Panc1 (cell line): ENCODE results near the gene WDFY3. TPM values are rescaled to one million over a fixed set of nuclear protein-coding genes. Genes with fewer than 3 reads are reported as not detected.

Experiments
- ATAC-seq: fragments of 200-7000 bp; cut with Tn5 transposase; 2 replicates; pipeline ENCODE4 v1.9.1; 2020; ENCODE audit warnings: mild to moderate bottlenecking, moderate library complexity
- BruUV-seq: library from RNA; stranded (reverse); fragments of 400-500 nt; replicated peaks from 2 replicates; lab custom pipeline; 2021; lab: Mats Ljungman, UMichigan
- CTCF ChIA-PET: fragments of 300-600 bp; sonication (Branson Sonifier 250); formaldehyde crosslinking; loops from one replicate; lab custom pipeline; 2022; ENCODE audit warnings: antibody characterized with exemption; lab: Charles Lee
- POLR2A ChIA-PET: fragments of 300-600 bp; sonication (Branson Sonifier 250); formaldehyde crosslinking; loops from one replicate; lab custom pipeline; 2022; ENCODE audit warnings: antibody characterized with exemption; lab: Charles Lee
- DNase-seq: peaks from one replicate; pipeline ENCODE4 v3.0.0-alpha.2; 2010; ENCODE audit warnings: low read depth, low spot score
- H3K27ac ChIP-seq: 2 replicates; pipeline ENCODE4 v1.5.1; 2011; ENCODE audit warnings: mild to moderate bottlenecking, low read length, inconsistent platforms
- H3K27me3 ChIP-seq: fragments of 200-500 bp; sonication (Bioruptor generic); 2 replicates; pipeline ENCODE4 v1.6.0; 2014; ENCODE audit warnings: low read length, inconsistent platforms; ENCODE audit not compliant: control insufficient read depth, insufficient read depth
- H3K36me3 ChIP-seq: fragments of 200-500 bp; sonication (Bioruptor generic); 2 replicates; pipeline ENCODE4 v1.5.1; 2014; ENCODE audit warnings: inconsistent platforms, mild to moderate bottlenecking, low read length, moderate library complexity; ENCODE audit not compliant: control insufficient read depth, insufficient read depth
- H3K4me1 ChIP-seq: 2 replicates; pipeline ENCODE4 v1.5.1; 2011; ENCODE audit warnings: inconsistent platforms, mild to moderate bottlenecking, low read length, moderate library complexity; ENCODE audit not compliant: control insufficient read depth, insufficient read depth
- H3K4me3 ChIP-seq, 2 experiments: 2 replicates each; pipeline ENCODE4 v1.5.1; 2011 to 2012; ENCODE audit warnings: low read depth in 2 of 2, low read length in 2 of 2, mild to moderate bottlenecking in 2 of 2, inconsistent platforms in 1 of 2, moderate library complexity in 1 of 2
- H3K9me3 ChIP-seq: fragments of 200-500 bp; sonication (Bioruptor generic); 2 replicates; pipeline ENCODE4 v1.5.1; 2014; ENCODE audit warnings: low read depth, mild to moderate bottlenecking, inconsistent platforms, low read length, moderate library complexity; ENCODE audit not compliant: control insufficient read depth, insufficient read depth
- CTCF ChIP-seq: fragments of 450-650 bp; IDR thresholded peaks from 2 replicates; pipeline ENCODE4 v1.5.1; 2017; ENCODE audit warnings: mild to moderate bottlenecking
- POLR2AphosphoS5 ChIP-seq: IDR thresholded peaks from 2 replicates; pipeline ENCODE4 v1.6.1; 2012; ENCODE audit warnings: mild to moderate bottlenecking, low read depth, low read length, moderate library complexity
- REST ChIP-seq, 2 experiments: IDR thresholded peaks; 2 replicates each; pipeline ENCODE4 v1.6.1; 2011 to 2012; ENCODE audit warnings: low read depth in 2 of 2, control low read depth in 1 of 2, low read length in 1 of 2, mild to moderate bottlenecking in 1 of 2, moderate library complexity in 1 of 2; ENCODE audit not compliant: insufficient read depth in 1 of 2
- SIN3A ChIP-seq: IDR thresholded peaks from 2 replicates; pipeline ENCODE4 v1.6.1; 2012; ENCODE audit warnings: low read depth, mild to moderate bottlenecking, low read length, moderate library complexity, borderline replicate concordance; ENCODE audit not compliant: insufficient read depth
- TCF7L2 ChIP-seq: IDR thresholded peaks from 2 replicates; pipeline ENCODE4 v1.6.1; 2011; ENCODE audit warnings: mild to moderate bottlenecking, low read depth, low read length, inconsistent platforms
- in situ Hi-C: cut with HindIII; loops from 2 replicates; pipeline ENCODE4 v1.10.0; 2016; ENCODE audit warnings: low sequenced_read_pairs, low pct_unique_long_range_greater_than_20kb
- intact Hi-C: fragments of 100-400 bp; cut with micrococcal nuclease; formaldehyde crosslinking; loops from one replicate; pipeline ENCODE4 v1.10.0; 2022; ENCODE audit not compliant: unreplicated experiment
- total RNA-seq: library from RNA; stranded (reverse); gene quantifications from one replicate; pipeline ENCODE4 v1.2.1, GENCODE V29; 2021; ENCODE audit not compliant: unreplicated experiment

The WDFY3 gene
- total RNA-seq, 1 experiment from 2014 or later: 47.8 TPM

- no peaks in the 10 kb centered on the region for H3K36me3 ChIP-seq
- DNase-seq (no peak), ATAC-seq (no peak)
- no TSS peak for BruUV-seq
- in situ Hi-C loops (no loop called here), intact Hi-C loops (no loop called here)
- ChIA-PET POLR2A (no interaction called here), CTCF (no interaction called here)
- no peaks in the 10 kb centered on the region for H3K27me3 ChIP-seq
- H3K9me3 ChIP-seq: no peaks in the 10 kb centered on the region
- H3K4me3 ChIP-seq: no peak overlapping the region
- TF ChIP-seq SIN3A (no peak), CTCF (no peak), TCF7L2 (no peak), POLR2AphosphoS5 (no peak), REST (IDR thresholded peaks at IDR 0.05; ENCODE audit: insufficient read depth in 1 of 2, low read depth in 2 of 2, low read length in 1 of 2) (no peak)
- 0 out of 2 replicates have a peak overlapping the region, but pooled peaks have one; percentile 6 for H3K27ac ChIP-seq
- no peaks in the 10 kb centered on the region for H3K4me1 ChIP-seq
These were observed 45.9 kb downstream of the WDFY3 start for GRCh38 chr4:84920617-84921016.

GRCh38 chr4:84917869-84918600 lies 48.5 kb downstream of the WDFY3 start:
- no peak for DNase-seq
- Histone ChIP-seq H3K4me1 (no peaks in the 10 kb centered on the region), H3K27ac (no peak overlapping the region), H3K4me3 (no peak overlapping the region), H3K36me3 (no peaks in the 10 kb centered on the region), H3K27me3 (no peaks in the 10 kb centered on the region), H3K9me3 (no peaks in the 10 kb centered on the region)
- TF ChIP-seq REST (IDR thresholded peaks at IDR 0.05; ENCODE audit: insufficient read depth in 1 of 2, low read depth in 2 of 2, low read length in 1 of 2) (no peak), SIN3A (no peak), CTCF (no peak), POLR2AphosphoS5 (no peak), TCF7L2 (no peak)
- no peak for ATAC-seq
- POLR2A ChIA-PET: no interaction called here
- in situ Hi-C loops (no loop called here), intact Hi-C loops (no loop called here)
- no TSS peak for BruUV-seq
- CTCF ChIA-PET: no interaction called here
